Keratinocyte (primary cell): ENCODE measurements around the gene TLL2.

Experiments used
- CTCF ChIP-seq, 3 experiments: IDR thresholded peaks in 1 of 3; conservative IDR thresholded peaks in 1 of 3; optimal IDR thresholded peaks in 1 of 3; 2 replicates in 2 of 3; 3 replicates in 1 of 3; pipeline versions ENCODE3 to v1.5.1; 2011; ENCODE audit warnings: low read length in 3 of 3, mild to moderate bottlenecking in 3 of 3, moderate library complexity in 2 of 3, control low read depth in 1 of 3, inconsistent platforms in 1 of 3; ENCODE audit not compliant: insufficient read depth in 2 of 3; ENCODE audit errors: extremely low read depth in 1 of 3
- EZH2 ChIP-seq: IDR thresholded peaks from one replicate; pipeline ENCODE4 v1.6.1; 2012; ENCODE audit warnings: inconsistent platforms, mild to moderate bottlenecking, low read length, moderate library complexity

GRCh38 chr10:96406091-96406490 is 107.6 kb downstream of the TLL2 start:
- TF ChIP-seq EZH2 = no peak
- no peak for TF ChIP-seq CTCF (optimal IDR thresholded peaks at IDR 0.05 in 1 of 3, IDR thresholded peaks at IDR 0.05 in 1 of 3, conservative IDR thresholded peaks at IDR 0.05 in 1 of 3; ENCODE audit: extremely low read depth in 1 of 3, insufficient read depth in 2 of 3, low read length in 3 of 3)
